Mesodermal cell (in vitro differentiated cells): Measurements from ENCODE around the gene TRIO.

Experiments
- H3K27ac ChIP-seq: 2 replicates; pipeline ENCODE4 v1.7.0; 2013; ENCODE audit warnings: mild to moderate bottlenecking, low read depth, low read length, moderate library complexity; ENCODE audit not compliant: severe bottlenecking
- H3K36me3 ChIP-seq: 2 replicates; pipeline ENCODE4 v1.7.1; 2013; ENCODE audit warnings: mild to moderate bottlenecking, low read length, moderate library complexity; ENCODE audit not compliant: control insufficient read depth, insufficient read depth
- H3K4me1 ChIP-seq: one replicate; pipeline ENCODE4 v1.7.1; 2013; ENCODE audit warnings: mild to moderate bottlenecking, low read length; ENCODE audit not compliant: insufficient read depth, control insufficient read depth, poor library complexity, severe bottlenecking
- H3K4me3 ChIP-seq: 2 replicates; pipeline ENCODE4 v1.7.0; 2013; ENCODE audit warnings: low read length, control low read depth, mild to moderate bottlenecking; ENCODE audit not compliant: insufficient read depth, poor library complexity, severe bottlenecking; ENCODE audit errors: extremely low read depth
- H3K9me3 ChIP-seq: 2 replicates; pipeline ENCODE4 v1.7.1; 2013; ENCODE audit warnings: mild to moderate bottlenecking, low read length, moderate library complexity; ENCODE audit not compliant: control insufficient read depth
- WGBS, 2 experiments: methylation state at CpG; one replicate each; pipeline ENCODE4 v1.1.5; 2013; ENCODE audit warnings: missing lambda C conversion rate in 2 of 2; ENCODE audit not compliant: insufficient coverage in 2 of 2; 5-methylcytosine and 5-hydroxymethylcytosine counted together

TRIO gene

DNA sequence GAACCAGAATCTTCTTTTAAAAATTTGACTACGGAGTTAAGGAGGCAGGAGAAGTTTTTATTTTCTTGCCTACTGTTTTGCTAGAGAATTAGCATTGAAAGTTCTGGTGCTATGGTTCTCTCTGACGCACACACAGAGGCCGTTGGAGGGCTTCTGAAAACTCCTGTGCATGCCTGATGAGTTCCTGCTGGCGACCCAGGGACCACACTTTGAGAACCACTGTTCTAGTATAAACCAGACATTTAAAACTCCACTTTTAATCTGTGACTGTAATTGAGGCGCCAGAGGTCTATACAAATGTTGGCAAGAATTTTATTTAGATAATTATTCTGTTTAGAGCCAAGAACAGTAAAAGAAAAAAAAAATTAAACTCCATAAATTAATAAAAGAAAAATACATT is 338.9 kb downstream of the TRIO start:
- no peak overlapping the region for H3K4me3 ChIP-seq
- H3K4me1 ChIP-seq = no peaks in the 10 kb centered on the region
- no peaks in the 10 kb centered on the region for H3K9me3 ChIP-seq
- WGBS, 2 experiments = 94% methylated on average over 2 of the region's 5 CpGs; no CpG with 5 or more reads in 1 of the 2 experiments
- peaks cover 92% of the 10 kb centered on the region for H3K36me3 ChIP-seq
- H3K27ac ChIP-seq = no peak overlapping the region

GRCh38 chr5:14483504-14484157 is 340.5 kb downstream of the TRIO start:
- 93 to 100% methylated on average over 8 to 16 of the region's 16 CpGs for WGBS, 2 experiments

GRCh38 chr5:14486486-14486885 is 343.3 kb downstream of the TRIO start:
- H3K4me3 ChIP-seq = no peak overlapping the region
- H3K4me1 ChIP-seq = no peaks in the 10 kb centered on the region
- H3K27ac ChIP-seq = no peak overlapping the region
- no peaks in the 10 kb centered on the region for H3K9me3 ChIP-seq
- 89% methylated on average over 3 to 5 of the region's 5 CpGs for WGBS, 2 experiments
- H3K36me3 ChIP-seq = peaks cover 83% of the 10 kb centered on the region

More at GRCh38 chr5:14483504-14484157, 340.5 kb downstream of the TRIO start:
- Histone ChIP-seq H3K4me3 (no peak overlapping the region), H3K36me3 (peaks cover 85% of the 10 kb centered on the region), H3K27ac (no peak overlapping the region), H3K9me3 (no peaks in the 10 kb centered on the region), H3K4me1 (no peaks in the 10 kb centered on the region)

DNA sequence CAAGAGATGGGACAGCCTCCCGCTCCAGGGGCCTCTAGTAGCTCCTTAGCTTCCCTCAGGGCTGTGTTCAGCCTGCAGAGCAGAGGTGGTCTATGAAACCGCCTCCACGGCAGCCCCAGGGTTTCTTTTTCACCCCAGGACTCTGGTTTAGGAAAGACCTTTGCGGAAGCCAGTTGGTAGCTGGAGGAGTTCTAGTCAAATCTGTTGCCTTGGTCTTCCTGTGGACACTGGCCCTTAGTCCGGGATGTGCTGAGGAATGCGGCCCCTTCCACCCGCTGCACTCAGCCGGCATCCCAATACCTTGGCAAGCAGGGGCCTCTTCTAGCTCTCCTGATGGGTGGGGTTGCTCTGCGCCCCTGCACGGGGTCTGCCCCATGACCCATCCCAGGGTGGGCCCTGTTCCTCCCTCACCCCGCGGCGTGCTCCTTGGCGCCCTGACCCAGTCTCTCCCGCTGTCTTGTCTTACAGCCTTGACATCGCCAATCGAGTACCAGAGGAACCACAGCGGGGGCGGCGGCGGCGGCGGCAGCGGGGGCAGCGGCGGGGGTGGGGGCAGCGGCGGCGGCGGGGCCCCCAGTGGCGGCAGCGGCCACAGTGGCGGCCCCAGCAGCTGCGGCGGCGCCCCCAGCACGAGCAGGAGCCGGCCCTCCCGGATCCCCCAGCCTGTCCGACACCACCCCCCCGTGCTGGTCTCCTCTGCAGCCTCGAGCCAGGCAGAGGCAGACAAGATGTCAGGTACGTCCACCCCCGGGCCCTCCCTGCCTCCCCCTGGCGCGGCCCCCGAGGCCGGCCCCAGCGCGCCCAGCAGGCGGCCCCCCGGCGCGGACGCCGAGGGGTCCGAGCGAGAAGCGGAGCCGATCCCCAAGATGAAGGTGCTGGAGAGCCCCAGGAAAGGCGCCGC is 344.1 kb downstream of the TRIO start:
- Histone ChIP-seq H3K4me1 (no peaks in the 10 kb centered on the region), H3K9me3 (no peaks in the 10 kb centered on the region), H3K27ac (no peak overlapping the region), H3K36me3 (peaks cover 83% of the 10 kb centered on the region), H3K4me3 (no peak overlapping the region)
- WGBS, 2 experiments = 96 to 97% methylated on average over 21 to 42 of the region's 62 CpGs

GRCh38 chr5:14487897-14488570 is 344.9 kb downstream of the TRIO start:
- 96% methylated on average over 44 to 55 of the region's 60 CpGs for WGBS, 2 experiments
- no peaks in the 10 kb centered on the region for H3K9me3 ChIP-seq
- no peak overlapping the region for H3K27ac ChIP-seq
- H3K4me1 ChIP-seq = no peaks in the 10 kb centered on the region
- H3K4me3 ChIP-seq = no peak overlapping the region
- peaks cover 84% of the 10 kb centered on the region for H3K36me3 ChIP-seq

GRCh38 chr5:14488709-14489108 is 345.6 kb downstream of the TRIO start:
- no peaks in the 10 kb centered on the region for H3K4me1 ChIP-seq
- no peaks in the 10 kb centered on the region for H3K9me3 ChIP-seq
- H3K27ac ChIP-seq = no peak overlapping the region
- WGBS, 2 experiments = 96 to 99% methylated on average over 8 to 9 of the region's 11 CpGs
- no peak overlapping the region for H3K4me3 ChIP-seq
- peaks cover 84% of the 10 kb centered on the region for H3K36me3 ChIP-seq

DNA sequence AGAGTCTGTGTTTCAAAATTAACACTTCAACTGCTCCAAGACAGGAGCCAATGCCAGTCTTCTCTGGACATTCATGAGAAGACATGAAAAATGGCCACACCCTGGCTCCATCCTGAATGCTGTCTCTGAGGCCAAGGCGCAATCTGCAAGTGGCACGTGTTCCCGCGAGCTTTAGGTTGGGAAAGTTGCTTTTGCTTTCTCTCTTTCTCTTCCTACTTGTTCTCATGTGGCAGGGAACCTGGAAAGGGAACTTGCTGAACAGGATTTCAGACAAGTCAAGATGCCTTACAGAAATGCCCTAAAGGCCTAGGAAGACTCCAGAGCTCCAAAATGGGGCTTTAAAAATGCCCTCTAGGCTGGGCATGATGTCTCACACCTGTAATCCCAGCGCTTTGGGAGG is 346.5 kb downstream of the TRIO start:
- no peak overlapping the region for H3K27ac ChIP-seq
- H3K9me3 ChIP-seq = no peaks in the 10 kb centered on the region
- H3K36me3 ChIP-seq = peaks cover 83% of the 10 kb centered on the region
- 96 to 100% methylated on average over 4 to 5 of the region's 5 CpGs for WGBS, 2 experiments
- H3K4me1 ChIP-seq = no peaks in the 10 kb centered on the region
- no peak overlapping the region for H3K4me3 ChIP-seq

DNA sequence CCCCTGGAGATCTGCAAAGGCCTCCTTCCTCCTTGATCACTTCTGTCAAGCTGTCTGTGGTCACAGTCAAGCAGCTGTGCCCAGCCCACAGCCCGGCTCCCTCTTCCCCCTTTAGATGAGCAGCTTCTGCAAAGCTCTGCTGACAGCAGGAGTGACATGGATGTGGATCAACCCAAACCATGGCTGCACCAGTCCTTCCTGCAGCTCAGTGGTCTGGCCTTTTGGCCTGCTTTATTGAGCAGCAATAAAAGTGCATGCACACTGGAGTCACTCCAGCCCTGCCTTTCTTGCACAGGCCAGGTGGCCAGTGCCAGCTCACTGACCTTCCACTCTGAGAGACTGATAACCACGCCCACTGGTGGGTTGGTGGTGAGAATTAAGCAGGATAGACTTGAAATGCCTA is 347.2 kb downstream of the TRIO start:
- Histone ChIP-seq H3K36me3 (peaks cover 83% of the 10 kb centered on the region), H3K4me1 (no peaks in the 10 kb centered on the region), H3K4me3 (no peak overlapping the region), H3K27ac (no peak overlapping the region), H3K9me3 (no peaks in the 10 kb centered on the region)
- WGBS, 2 experiments = 100% methylated on average over 2 of the region's 2 CpGs

DNA sequence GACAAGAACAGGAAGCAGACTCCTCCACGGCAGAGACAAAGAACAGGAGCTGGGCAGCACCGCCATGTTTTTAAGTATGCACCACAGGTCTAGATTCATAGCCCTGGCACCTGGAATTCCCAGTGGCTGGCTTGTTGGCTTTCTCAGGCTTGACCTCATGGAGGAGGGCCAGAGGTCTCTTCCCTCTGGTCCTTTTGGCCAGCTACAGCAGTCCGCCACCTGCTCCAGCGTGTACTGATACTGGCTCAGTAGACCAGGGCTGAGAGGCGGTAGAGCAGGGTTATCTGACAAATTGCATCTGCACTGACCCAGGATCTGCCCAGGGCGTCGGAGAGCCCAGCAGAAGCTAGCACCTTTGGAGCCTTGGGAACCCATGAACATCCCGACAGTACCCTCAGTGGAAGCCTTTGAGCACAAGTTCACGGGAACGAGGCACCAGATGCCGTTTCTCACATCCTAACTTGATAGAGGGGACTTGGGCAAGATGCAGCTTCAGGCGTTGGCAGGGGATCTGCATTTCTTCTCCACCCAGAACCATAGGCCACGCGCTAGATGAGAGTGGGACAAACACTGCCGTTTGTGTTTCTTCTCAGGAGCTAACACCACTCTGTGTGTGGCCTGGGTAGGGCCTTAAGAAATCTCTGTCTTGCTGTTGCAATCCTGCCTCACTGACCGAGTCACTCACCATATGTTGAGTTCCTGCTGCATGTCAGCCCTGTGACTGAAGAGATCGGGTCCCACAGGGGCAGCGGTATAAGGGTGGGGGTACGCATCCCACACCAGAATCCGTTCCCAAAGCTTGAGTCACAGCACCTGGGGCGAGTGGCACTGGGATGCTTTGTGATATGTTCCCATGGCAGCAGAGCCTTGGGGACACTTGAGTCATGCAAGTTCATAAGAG is 348.1 kb downstream of the TRIO start:
- 93 to 98% methylated on average over 18 to 21 of the region's 21 CpGs for WGBS, 2 experiments
- Histone ChIP-seq H3K27ac (no peak overlapping the region), H3K4me1 (no peaks in the 10 kb centered on the region), H3K4me3 (no peak overlapping the region), H3K9me3 (no peaks in the 10 kb centered on the region), H3K36me3 (peaks cover 83% of the 10 kb centered on the region)
